Fibroblast of upper back skin (primary cell): ENCODE results near the gene TBC1D24.
A peak's percentile ranks its signal among the peaks of the same experiment; 100 is the strongest.

ENCODE experiments used
- DNase-seq: peaks from one replicate; pipeline ENCODE4 v3.0.0-alpha.2; 2013

TBC1D24 gene

DNA sequence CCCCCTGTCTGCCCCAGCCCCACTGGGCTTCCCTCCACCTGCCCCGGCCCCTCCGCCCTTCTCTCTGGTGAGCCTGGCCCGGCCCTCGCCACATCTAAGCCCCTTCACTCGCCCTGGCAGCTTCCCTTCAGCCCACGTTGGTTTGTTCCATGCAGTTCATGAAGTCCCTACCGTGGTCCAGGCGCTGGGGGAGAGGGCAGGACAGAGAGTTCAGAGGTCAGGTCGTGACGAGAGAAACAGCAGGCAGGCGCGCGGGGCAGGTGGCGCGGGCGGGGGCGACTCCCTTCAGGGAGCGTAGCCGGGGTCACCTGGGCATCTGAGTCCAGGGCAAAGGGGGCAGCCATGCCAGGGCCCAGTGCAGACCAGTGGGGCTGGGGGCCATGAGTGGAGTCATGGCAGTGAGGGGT lies 23.9 kb upstream of the TBC1D24 start:
- DNase-seq = no peak

GRCh38 chr16:2451851-2452320 lies 23.0 kb upstream of the TBC1D24 start:
- no peak for DNase-seq

DNA sequence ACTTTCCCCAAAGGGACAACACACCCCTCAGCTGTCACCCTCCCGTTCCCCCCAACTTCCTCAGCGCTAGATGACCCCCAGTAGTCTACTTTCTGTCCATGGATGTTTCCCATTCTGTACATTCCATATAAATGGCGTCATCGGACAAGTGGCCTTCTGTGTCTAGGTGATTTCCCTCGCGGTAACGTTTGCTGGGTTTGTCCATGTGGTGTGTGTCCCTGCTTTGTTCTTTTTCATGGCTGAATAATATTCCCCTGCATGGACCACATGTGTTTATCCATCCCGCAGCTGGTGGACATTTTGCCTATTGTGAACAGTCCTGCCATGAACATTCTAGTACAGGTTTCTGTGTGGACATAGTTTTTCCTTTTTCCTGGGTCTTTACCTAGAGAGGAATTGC lies 22.3 kb upstream of the TBC1D24 start:
- DNase-seq = no peak

DNA sequence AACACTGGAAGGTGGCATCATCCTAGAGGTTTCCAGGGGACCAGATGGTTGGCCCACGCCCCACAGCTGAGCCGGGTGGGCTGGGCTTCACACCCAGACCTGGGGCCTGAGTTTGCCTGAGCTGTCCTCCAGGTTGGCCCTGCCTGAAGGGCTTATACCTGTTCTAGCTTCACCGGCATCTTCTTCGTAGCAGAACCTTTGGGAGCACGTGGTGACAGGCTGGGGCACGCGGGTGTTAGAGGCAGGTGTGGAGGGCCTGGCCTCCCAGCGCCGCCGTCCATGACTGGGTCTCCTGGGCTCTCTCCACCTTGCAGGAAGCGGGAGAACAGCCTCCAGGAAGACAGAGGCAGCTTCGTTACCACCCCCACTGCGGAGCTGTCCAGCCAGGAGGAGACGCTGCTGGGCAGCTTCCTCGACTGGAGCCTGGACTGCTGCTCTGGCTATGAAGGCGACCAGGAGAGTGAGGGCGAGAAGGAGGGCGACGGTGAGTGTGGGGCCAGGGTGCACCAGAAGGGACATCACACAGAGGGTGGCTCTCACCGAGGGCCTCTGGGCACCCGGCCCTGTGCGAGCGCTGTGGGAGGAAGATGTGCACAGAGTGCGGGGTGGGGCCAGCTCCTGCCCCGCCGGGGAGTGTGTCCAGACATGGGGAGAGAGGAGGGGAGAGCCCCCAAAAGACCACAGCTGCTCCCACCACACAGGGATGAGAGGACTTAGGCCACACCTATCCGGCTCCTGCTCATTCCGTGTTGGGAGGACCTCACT lies 19.7 kb upstream of the TBC1D24 start:
- no peak for DNase-seq

- DNase-seq = no peak
These were observed 18.3 kb upstream of the TBC1D24 start for GRCh38 chr16:2456551-2457153.

DNA sequence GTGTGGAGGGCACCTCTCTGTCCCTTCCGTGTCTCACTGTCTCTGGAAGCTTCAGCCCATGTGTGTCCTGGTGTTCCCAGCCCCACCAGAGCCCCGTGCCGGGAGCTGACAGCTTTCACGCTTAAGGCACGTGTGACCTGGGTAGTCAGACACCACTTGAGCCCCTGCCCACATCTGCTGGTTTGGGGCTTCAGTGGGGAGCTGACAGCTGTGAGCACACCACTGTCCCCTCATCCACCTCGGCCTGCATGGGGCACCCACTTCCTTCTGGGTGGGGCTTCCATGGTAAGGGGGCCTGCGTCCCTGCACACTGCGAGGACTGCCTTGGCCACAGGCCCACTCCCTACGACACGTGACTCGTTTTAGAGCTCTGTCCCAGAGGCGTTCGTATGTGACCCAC lies 17.7 kb upstream of the TBC1D24 start:
- DNase-seq = no peak

GRCh38 chr16:2457946-2458345 lies 17.0 kb upstream of the TBC1D24 start:
- no peak for DNase-seq

DNA sequence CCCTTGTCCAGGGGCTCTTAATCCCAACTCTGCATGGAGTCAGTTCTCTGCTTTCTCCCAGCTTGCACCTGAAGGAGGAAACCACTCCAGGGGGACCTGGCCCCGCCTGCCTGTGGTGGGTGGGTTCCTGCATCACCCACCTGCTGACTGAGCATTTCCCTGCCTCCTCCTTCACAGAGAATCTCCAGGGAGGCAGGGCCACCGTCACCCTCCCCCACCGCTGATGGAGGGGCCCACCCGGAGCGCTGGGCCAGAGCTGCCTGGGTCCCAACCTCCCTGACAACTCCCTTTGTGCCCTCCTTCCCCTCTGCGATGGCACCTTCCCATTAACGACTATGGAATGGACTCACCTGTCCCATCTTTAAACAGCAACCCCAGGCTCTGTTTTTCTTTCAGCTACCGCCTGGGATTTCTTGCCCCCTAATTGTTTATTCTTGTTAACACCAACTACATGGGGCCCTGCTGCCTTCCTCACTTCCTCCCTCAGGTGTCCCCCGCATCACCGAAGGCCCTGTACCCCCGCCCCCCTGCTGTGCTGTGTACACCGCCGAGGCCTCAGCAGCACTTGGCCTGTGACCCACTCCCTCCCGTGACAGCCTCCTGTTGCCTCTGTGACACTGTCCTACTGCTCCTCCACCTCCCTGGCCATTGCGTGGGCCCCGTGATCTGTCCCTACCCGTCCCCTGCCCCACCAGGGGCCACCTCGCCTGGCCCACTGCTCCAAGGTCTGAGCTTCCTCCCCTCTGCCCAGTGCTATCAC lies 15.9 kb upstream of the TBC1D24 start:
- DNase-seq = no peak

DNA sequence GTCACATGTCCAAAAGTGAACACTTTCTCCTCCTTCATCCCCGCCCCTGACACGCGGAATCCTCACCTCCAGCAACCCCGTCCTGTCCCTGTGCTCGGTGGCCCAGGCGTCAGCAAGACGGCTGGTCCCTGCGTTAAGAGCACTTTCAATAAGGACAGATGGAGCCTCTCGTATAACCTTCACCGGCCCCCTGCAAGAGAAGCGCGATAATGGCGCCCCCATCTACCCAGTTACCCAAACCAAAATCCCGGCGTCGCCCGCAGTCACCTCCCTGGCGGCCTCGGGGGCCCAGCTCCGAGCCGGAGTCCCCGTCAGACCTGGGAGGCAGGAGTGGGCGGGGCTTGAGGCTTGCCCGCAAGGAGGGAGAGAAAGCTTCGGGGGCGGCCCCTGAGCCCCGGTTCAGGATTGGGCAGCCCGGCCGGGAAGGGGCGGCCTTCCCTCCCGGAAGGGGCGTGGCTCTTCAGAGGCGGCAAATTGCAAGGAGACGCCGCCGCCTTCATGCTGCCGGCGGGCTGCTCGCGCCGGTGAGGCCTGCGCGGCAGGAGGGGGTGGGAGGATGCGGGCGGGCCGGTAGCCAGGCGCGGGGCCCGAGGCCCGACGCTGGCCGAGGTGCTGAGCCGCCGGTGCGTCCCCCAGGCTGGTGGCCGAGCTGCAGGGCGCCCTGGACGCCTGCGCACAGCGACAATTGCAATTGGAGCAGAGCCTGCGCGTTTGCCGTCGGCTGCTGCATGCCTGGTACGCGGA lies 15.1 kb upstream of the TBC1D24 start, which contains the start of gene TEDC2:
TSS of gene TEDC2 (plus strand) at position 463 of the 744 bp plus-strand sequence. CDS start at position 499, 36 bp downstream.
- DNase-seq = peak; percentile 90

- DNase-seq = no peak
These were observed 14.6 kb upstream of the TBC1D24 start for GRCh38 chr16:2460391-2460713.

DNA sequence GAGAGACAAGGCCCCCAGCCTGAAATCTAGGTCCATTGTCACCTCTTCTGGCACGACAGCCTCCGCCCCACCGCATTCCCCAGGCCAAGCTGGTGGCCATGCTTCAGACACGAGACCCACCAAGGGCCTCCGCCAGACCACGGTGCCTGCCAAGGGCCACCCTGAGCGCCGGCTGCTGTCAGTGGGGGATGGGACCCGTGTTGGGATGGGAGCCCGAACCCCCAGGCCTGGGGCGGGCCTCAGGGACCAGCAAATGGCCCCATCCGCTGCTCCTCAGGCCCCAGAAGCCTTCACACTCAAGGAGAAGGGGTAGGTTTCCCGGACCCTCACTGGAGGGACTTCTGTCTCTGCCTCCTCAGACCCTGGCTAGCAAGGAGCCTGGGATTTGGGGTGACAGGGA lies 14.0 kb upstream of the TBC1D24 start:
- no peak for DNase-seq

- no peak for DNase-seq
These were observed 12.7 kb upstream of the TBC1D24 start for GRCh38 chr16:2462031-2462866.

DNA sequence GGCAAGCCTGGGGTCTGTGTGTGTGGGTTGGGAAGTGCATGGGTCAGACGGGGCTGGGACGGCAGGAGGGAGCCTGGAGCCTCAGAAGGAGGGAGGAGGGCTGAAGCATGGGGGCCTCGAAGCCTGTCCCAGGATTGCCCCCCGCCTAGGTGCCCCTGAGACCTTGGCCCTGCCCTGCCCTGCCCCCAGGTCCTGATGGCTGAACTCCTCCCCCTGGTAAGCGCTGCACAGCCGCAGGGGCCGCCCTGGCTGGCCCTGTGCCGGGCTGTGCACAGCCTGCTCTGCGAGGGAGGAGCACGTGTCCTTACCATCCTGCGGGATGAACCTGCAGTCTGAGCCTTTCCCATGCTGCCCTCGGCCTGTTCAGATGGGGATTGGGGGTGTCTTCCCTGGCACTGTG lies 10.6 kb upstream of the TBC1D24 start:
- no peak for DNase-seq

DNA sequence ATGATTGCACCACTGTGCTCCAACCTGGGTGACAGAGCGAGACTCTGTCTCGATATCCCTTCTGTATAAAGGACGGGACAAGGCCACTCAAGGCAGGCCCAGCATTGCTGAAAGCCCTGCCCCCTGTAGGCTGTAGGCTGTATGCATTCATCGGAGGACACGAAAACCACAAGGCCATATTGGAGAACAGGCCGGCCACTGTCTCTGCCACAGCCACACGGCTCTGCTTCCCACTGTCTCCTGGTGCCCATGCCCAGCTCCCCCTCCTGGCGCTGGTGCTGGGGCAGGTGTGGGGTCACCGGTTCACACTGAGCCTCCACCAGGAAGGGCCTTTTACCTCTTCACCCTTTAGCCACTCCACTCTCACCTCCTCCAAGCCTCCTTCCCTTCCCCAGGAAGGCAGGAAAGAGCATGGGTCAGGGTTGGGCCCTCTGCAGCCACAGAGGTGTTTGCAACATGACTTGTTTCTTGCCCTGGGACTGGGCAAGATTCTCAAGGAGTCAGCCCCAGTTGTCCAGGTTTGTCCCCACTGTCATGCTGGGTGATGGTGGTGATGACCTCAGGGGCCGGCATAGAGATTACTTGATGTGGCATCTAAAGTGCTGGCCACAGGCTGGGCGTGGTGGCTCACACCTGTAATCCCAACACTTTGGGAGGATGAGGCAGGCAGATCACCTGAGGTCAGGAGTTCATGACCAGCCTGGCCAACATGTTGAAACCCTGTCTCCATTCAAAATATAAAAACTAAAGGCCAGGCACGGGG lies 9.1 kb upstream of the TBC1D24 start:
- DNase-seq = no peak

DNA sequence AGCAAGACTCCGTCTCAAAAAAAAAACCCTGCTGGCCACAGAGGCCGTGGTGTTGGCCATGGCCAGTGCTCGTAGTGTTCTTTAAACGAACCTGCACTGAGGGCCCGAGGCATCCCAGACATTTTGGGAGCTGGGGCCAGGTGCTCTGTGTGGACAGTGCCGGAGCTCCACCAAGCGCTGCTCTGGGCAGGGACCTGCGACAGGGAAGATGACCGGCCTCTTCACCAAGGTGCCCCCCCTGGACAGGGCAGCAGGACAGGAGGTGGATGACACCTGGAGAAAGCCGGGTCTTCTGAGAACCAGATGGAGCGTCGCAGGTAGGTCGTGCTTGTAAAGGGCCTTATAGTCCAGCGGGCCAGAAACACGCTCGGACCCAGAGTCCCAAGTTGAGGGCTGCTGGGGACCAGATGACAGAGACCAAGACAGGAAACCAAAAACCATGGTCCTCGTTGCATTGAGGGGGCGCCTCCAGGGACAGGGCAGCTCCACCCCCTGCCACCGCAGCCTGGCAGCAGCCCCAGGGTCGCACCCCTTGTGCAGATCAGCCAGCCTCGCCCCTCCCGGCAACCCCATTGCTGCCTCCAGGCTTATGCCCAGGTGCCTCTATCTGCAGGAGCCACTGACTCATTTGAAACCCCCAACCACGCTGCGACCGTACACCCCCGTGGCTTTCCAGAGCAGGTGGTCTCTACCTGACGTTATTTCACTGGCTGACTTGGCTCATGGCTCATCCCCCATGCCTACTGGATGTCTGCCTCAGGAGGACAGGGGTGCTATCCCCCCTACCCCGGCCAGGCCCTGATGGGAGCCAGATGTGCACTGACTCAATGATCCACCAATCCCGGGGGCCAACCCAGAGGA lies 8.0 kb upstream of the TBC1D24 start:
- DNase-seq = no peak

DNA sequence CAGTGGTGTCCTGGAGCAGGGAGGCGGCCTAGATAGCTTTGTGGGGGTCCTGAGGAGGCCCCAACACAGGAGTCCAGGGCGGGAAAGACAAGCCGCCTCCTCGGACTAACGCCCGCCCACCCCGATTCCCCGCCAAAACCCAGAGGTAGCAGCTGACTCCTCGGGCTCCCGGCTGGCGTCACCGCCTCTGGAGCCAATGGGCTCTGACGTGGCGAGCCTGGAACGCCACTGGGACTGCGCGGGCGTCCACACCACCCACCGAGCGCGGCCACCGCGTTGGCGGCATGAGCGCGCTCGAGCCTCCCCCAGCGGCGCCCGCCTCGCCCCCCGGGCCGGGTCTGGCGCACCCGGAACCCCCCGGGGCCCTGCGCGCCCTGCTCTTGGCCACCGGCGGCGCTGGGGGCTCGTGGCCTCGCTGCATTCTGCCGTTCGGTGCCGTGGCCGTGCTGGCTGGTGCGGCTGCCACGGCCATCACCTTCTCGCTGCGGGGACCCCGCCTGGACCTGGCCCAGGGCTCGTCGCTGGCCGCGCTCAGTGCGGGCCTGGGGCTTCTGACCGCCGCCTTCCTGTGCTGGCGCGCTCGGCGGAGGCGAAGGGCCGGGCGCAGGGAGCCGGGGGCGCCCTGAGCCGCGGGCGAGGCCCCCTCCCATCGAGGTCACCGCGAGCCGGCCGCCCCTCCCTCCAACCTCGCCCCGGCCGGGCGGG lies 7.2 kb upstream of the TBC1D24 start:
- peak; percentile 78 for DNase-seq

- peak; percentile 11 for DNase-seq
These were observed 6.6 kb upstream of the TBC1D24 start for GRCh38 chr16:2468233-2468724.

- no peak for DNase-seq
These were observed 6.1 kb upstream of the TBC1D24 start for GRCh38 chr16:2468725-2469398.
